Bronchial epithelial cell (primary cell): ENCODE results near the gene AKAP6. TPM values are rescaled to one million over a fixed set of nuclear protein-coding genes. Genes with fewer than 3 reads are reported as not detected.

Experiments used
- DNase-seq: peaks from one replicate; pipeline ENCODE4 v3.0.0-alpha.2; 2010; ENCODE audit warnings: low read depth
- FAIRE-seq: peaks from 2 replicates; lab custom pipeline; 2011; peaks lifted over from hg19 to GRCh38; lab: Jason Lieb, UNC
- H3K27me3 ChIP-seq: 2 replicates; pipeline ENCODE4 v1.5.1; 2011; ENCODE audit warnings: low read length; ENCODE audit not compliant: control insufficient read depth, insufficient read depth
- H3K36me3 ChIP-seq: 2 replicates; pipeline ENCODE4 v1.5.1; 2011; ENCODE audit warnings: low read length; ENCODE audit not compliant: control insufficient read depth, insufficient read depth
- H3K4me3 ChIP-seq: 2 replicates; pipeline ENCODE4 v1.5.1; 2011; ENCODE audit warnings: mild to moderate bottlenecking, low read depth, low read length, control low read depth
- total RNA-seq: library from RNA; depleted of rRNA; stranded (reverse); fragments of >200 nt; gene quantifications from 2 replicates; pipeline ENCODE4 v1.2.1, GENCODE V29; 2014
- TF ChIP-seq, protein P1 (sequence below): IDR thresholded peaks from 2 replicates; pipeline ENCODE4 v1.5.1; 2011; ENCODE audit warnings: mild to moderate bottlenecking, moderate library complexity, low read length, control low read depth, inconsistent platforms; ENCODE audit not compliant: insufficient read depth, severe bottlenecking

Gene AKAP6
- total RNA-seq, 1 donor from 2014 or later = 4.2 TPM

DNA sequence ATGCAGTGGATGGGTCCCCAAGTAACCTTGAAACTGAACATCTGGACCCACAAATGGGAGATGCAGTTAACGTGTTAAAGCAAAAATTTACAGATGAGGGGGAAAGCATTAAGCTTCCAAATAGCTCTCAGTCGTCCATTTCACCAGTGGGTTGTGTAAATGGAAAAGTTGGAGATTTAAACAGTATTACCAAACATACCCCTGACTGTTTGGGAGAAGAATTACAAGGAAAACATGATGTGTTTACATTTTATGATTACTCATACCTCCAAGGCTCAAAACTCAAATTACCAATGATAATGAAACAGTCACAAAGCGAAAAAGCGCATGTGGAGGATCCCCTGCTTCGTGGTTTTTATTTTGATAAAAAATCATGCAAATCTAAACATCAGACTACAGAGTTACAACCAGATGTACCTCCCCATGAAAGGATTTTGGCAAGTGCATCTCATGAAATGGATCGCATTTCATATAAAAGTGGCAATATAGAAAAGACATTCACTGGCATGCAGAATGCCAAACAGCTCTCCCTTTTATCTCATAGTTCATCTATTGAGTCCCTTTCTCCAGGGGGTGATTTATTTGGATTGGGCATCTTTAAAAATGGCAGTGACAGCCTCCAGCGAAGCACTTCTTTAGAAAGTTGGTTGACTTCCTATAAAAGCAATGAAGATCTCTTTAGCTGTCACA is 493.0 kb downstream of the AKAP6 start:
- TF ChIP-seq, protein P1, sequence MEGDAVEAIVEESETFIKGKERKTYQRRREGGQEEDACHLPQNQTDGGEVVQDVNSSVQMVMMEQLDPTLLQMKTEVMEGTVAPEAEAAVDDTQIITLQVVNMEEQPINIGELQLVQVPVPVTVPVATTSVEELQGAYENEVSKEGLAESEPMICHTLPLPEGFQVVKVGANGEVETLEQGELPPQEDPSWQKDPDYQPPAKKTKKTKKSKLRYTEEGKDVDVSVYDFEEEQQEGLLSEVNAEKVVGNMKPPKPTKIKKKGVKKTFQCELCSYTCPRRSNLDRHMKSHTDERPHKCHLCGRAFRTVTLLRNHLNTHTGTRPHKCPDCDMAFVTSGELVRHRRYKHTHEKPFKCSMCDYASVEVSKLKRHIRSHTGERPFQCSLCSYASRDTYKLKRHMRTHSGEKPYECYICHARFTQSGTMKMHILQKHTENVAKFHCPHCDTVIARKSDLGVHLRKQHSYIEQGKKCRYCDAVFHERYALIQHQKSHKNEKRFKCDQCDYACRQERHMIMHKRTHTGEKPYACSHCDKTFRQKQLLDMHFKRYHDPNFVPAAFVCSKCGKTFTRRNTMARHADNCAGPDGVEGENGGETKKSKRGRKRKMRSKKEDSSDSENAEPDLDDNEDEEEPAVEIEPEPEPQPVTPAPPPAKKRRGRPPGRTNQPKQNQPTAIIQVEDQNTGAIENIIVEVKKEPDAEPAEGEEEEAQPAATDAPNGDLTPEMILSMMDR = no peak
- no peak for DNase-seq
- no peak for FAIRE-seq
- H3K27me3 ChIP-seq = peaks cover 2% of the 10 kb centered on the region
- no peak overlapping the region for H3K4me3 ChIP-seq
- H3K36me3 ChIP-seq = no peaks in the 10 kb centered on the region

DNA sequence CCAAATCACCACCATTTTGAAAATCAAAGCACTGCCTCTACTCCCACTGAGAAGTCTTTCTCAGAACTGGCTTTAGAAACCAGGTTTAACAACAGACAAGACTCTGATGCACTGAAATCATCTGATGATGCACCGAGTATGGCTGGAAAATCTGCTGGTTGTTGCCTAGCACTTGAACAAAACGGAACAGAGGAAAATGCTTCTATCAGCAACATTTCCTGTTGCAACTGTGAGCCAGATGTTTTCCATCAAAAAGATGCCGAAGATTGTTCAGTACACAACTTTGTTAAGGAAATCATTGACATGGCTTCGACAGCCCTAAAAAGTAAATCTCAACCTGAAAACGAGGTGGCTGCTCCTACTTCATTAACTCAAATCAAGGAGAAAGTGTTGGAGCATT is 494.6 kb downstream of the AKAP6 start:
- Histone ChIP-seq H3K4me3 (no peak overlapping the region), H3K27me3 (peaks cover 2% of the 10 kb centered on the region), H3K36me3 (no peaks in the 10 kb centered on the region)
- TF ChIP-seq, protein P1 = no peak
- DNase-seq (no peak), FAIRE-seq (no peak)

DNA sequence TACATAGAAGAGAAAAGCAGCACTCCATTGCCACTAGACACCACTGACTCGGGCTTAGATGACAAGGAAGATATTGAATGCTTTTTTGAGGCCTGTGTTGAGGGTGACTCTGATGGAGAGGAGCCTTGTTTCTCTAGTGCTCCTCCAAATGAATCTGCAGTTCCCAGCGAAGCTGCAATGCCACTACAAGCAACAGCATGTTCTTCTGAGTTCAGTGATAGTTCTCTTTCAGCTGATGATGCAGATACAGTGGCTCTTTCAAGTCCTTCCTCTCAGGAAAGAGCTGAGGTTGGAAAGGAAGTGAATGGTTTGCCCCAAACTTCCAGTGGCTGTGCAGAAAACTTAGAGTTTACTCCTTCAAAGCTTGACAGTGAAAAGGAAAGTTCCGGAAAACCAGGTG is 495.1 kb downstream of the AKAP6 start:
- no peak for FAIRE-seq

DNA sequence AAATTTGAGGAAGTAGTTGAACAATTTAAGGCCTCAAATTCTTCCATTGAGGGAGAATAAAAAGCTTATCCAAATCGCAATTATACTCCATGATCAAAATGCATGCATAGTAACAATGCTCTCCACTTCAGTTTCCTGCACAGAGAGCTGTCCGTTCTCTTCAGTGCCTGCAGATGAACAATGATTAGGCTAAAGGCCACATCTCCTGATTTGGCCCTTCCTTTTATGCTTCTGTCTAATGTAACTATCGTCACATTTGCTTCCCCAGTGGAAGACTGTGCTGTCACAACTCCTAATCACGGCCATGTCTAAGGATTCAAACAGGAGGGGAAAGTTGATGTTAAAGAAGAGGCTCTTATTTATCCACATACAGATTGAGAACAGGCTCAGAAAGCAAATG is 496.0 kb downstream of the AKAP6 start:
- TF ChIP-seq, protein P1 = no peak
- H3K36me3 ChIP-seq = no peaks in the 10 kb centered on the region
- no peaks in the 10 kb centered on the region for H3K27me3 ChIP-seq
- no peak for FAIRE-seq
- no peak overlapping the region for H3K4me3 ChIP-seq
- DNase-seq = no peak

More for the DNA sequence above, 495.1 kb downstream of the AKAP6 start:
- TF ChIP-seq, protein P1 = no peak
- H3K27me3 ChIP-seq = peaks cover 1% of the 10 kb centered on the region
- peak; percentile 33 for DNase-seq
- H3K36me3 ChIP-seq = no peaks in the 10 kb centered on the region
- H3K4me3 ChIP-seq = no peak overlapping the region

DNA sequence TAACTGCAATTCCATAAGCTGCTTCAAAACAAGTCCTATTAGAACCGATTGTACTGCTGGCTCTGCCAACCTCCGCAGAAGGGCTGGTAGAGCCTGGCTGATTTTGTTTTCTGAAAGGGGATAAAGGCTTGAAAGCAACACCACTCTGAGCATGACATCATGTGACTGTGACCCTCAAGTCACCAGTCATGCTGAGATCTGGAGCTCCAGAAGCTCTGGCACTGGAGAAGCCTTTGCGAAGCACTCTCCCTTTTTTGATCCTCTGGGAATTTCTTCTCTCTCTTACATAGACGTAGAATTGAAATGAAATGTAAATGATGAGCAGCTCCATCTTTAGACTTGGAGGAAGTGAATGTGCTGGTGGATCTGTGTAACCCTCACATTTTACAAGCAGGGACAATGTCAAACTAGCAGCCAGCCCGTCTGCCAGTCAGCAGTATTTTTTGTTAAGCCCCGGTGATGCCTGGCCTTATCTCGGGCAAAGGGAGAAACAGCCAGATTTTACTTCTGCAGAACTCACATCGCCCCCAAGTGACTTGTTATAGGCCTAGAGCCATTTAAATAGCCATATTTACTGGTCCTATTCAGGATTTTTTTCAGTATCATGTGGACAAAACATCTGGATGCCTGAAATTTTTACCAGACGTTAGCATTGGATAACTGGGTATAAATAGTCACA is 497.4 kb downstream of the AKAP6 start:
- no peaks in the 10 kb centered on the region for H3K27me3 ChIP-seq

More for the DNA sequence above, 497.4 kb downstream of the AKAP6 start:
- no peak for FAIRE-seq
- Histone ChIP-seq H3K4me3 (no peak overlapping the region), H3K36me3 (no peaks in the 10 kb centered on the region)
- TF ChIP-seq, protein P1 = no peak
- DNase-seq = no peak
